Keratinocyte (primary cell): ENCODE measurements around the gene PRR13. TPM values are rescaled to one million over a fixed set of nuclear protein-coding genes. Genes with fewer than 3 reads are reported as not detected.

Source experiments
- DNase-seq: peaks from one replicate; pipeline ENCODE4 v3.0.0-alpha.2; 2011; ENCODE audit warnings: low read depth, missing footprints, low spot score
- FAIRE-seq: peaks from 2 replicates; lab custom pipeline; 2011; peaks lifted over from hg19 to GRCh38; lab: Jason Lieb, UNC
- H2AFZ ChIP-seq: 2 replicates; pipeline ENCODE4 v1.6.0; 2012; ENCODE audit warnings: low read length, control low read depth, inconsistent platforms; ENCODE audit not compliant: control insufficient read depth
- H3K27ac ChIP-seq: 2 replicates; pipeline ENCODE4 v1.5.1; 2011; ENCODE audit warnings: low read length; ENCODE audit not compliant: control insufficient read depth, insufficient read depth
- H3K27me3 ChIP-seq: 3 replicates; pipeline ENCODE4 v1.6.0; 2011; ENCODE audit warnings: low read length; ENCODE audit not compliant: control insufficient read depth, insufficient read depth; ENCODE audit errors: extremely low read depth
- H3K36me3 ChIP-seq, 2 experiments: 2 replicates in 1 of 2; 3 replicates in 1 of 2; pipeline ENCODE4 v1.5.1; 2011; ENCODE audit warnings: low read length in 2 of 2, mild to moderate bottlenecking in 1 of 2; ENCODE audit not compliant: control insufficient read depth in 2 of 2, insufficient read depth in 2 of 2; ENCODE audit errors: extremely low read depth in 1 of 2
- H3K4me1 ChIP-seq: 3 replicates; pipeline ENCODE4 v1.5.1; 2011; ENCODE audit warnings: low read length; ENCODE audit not compliant: control insufficient read depth, insufficient read depth; ENCODE audit errors: extremely low read depth
- H3K4me2 ChIP-seq: 3 replicates; pipeline ENCODE4 v1.6.0; 2011; ENCODE audit warnings: low read depth, low read length; ENCODE audit not compliant: control insufficient read depth, insufficient read depth; ENCODE audit errors: extremely low read depth
- H3K4me3 ChIP-seq, 3 experiments: fragments of 200-600 bp in 1 of 3; sonication (generic) in 1 of 3; 2 replicates in 2 of 3; 3 replicates in 1 of 3; pipeline ENCODE4 v1.5.1; 2011 to 2016; ENCODE audit warnings: low read length in 3 of 3, mild to moderate bottlenecking in 3 of 3, control low read depth in 2 of 3, inconsistent platforms in 1 of 3, low read depth in 1 of 3, mixed read lengths in 1 of 3, mixed run types in 1 of 3, moderate library complexity in 1 of 3; ENCODE audit not compliant: control insufficient read depth in 2 of 3, insufficient read depth in 2 of 3; ENCODE audit errors: extremely low read depth in 1 of 3
- H3K79me2 ChIP-seq: 2 replicates; pipeline ENCODE4 v1.6.0; 2012; ENCODE audit warnings: low read length; ENCODE audit not compliant: control insufficient read depth, insufficient read depth
- H3K9ac ChIP-seq: 3 replicates; pipeline ENCODE4 v1.6.0; 2011; ENCODE audit warnings: low read length; ENCODE audit not compliant: control insufficient read depth, insufficient read depth; ENCODE audit errors: extremely low read depth
- H3K9me1 ChIP-seq: 3 replicates; pipeline ENCODE4 v1.6.0; 2011; ENCODE audit warnings: low read length; ENCODE audit not compliant: control insufficient read depth, insufficient read depth; ENCODE audit errors: extremely low read depth
- H3K9me3 ChIP-seq: 2 replicates; pipeline ENCODE4 v1.5.1; 2012; ENCODE audit warnings: low read depth, low read length; ENCODE audit not compliant: control insufficient read depth
- H4K20me1 ChIP-seq: 3 replicates; pipeline ENCODE4 v1.6.0; 2011; ENCODE audit warnings: low read length; ENCODE audit not compliant: control insufficient read depth, insufficient read depth; ENCODE audit errors: extremely low read depth
- CTCF ChIP-seq, 3 experiments: IDR thresholded peaks in 1 of 3; conservative IDR thresholded peaks in 1 of 3; optimal IDR thresholded peaks in 1 of 3; 2 replicates in 2 of 3; 3 replicates in 1 of 3; pipeline versions ENCODE3 to v1.5.1; 2011; ENCODE audit warnings: low read length in 3 of 3, mild to moderate bottlenecking in 3 of 3, moderate library complexity in 2 of 3, control low read depth in 1 of 3, inconsistent platforms in 1 of 3; ENCODE audit not compliant: insufficient read depth in 2 of 3; ENCODE audit errors: extremely low read depth in 1 of 3
- EZH2 ChIP-seq: IDR thresholded peaks from one replicate; pipeline ENCODE4 v1.6.1; 2012; ENCODE audit warnings: inconsistent platforms, mild to moderate bottlenecking, low read length, moderate library complexity
- dilution Hi-C: fragments of 300-500 bp; cut with MboI; formaldehyde crosslinking; loops from one replicate; pipeline ENCODE4 v1.7.0; 2020; ENCODE audit warnings: low sequenced_read_pairs; ENCODE audit not compliant: extremely low pct_ligation_motif_present
- polyA plus RNA-seq, 5 experiments: library from polyadenylated mRNA; depleted of rRNA in 3 of 5; stranded (reverse) in 3 of 5; stranded (forward) in 1 of 5; unstranded in 1 of 5; fragments of >200 nt; gene quantifications; 1 replicate in 1 of 5; 2 replicates in 3 of 5; 3 replicates in 1 of 5; pipeline versions ENCODE4 v1.2.1 to v1.2.3, GENCODE V29; 2011 to 2012; ENCODE audit warnings: missing spikeins in 2 of 5, low read depth in 1 of 5, low replicate concordance in 1 of 5

The PRR13 gene
- polyA plus RNA-seq, 1 donor (not counting 4 experiments of a cell fraction or from before 2014, with no cell fraction given): 104 TPM

GRCh38 chr12:53492188-53492587 lies 50.7 kb downstream of the PRR13 start:
- no peak overlapping the region for H2AFZ ChIP-seq
- peaks cover 14% of the 10 kb centered on the region for H3K4me1 ChIP-seq
- no peak for DNase-seq
- peak overlapping the region; percentile 58 for H3K9ac ChIP-seq
- TF ChIP-seq EZH2: no peak
- TF ChIP-seq CTCF (optimal IDR thresholded peaks at IDR 0.05 in 1 of 3, IDR thresholded peaks at IDR 0.05 in 1 of 3, conservative IDR thresholded peaks at IDR 0.05 in 1 of 3; ENCODE audit: extremely low read depth in 1 of 3, insufficient read depth in 2 of 3, low read length in 3 of 3): no peak
- no peaks in the 10 kb centered on the region for H3K79me2 ChIP-seq
- peak overlapping the region in 2 of 3 experiments; percentile 30 to 48 for H3K4me3 ChIP-seq
- H3K9me1 ChIP-seq: no peaks in the 10 kb centered on the region
- H3K27me3 ChIP-seq: no peaks in the 10 kb centered on the region
- H3K27ac ChIP-seq: no peak overlapping the region
- H3K36me3 ChIP-seq: no peaks in the 10 kb centered on the region
- dilution Hi-C loops: no loop called here
- FAIRE-seq: no peak
- H3K4me2 ChIP-seq: peak overlapping the region; percentile 80
- H4K20me1 ChIP-seq: no peaks in the 10 kb centered on the region
- H3K9me3 ChIP-seq: no peaks in the 10 kb centered on the region

- H3K79me2 ChIP-seq: no peaks in the 10 kb centered on the region
- H3K9me1 ChIP-seq: no peaks in the 10 kb centered on the region
- H3K4me1 ChIP-seq: peaks cover 14% of the 10 kb centered on the region
- H2AFZ ChIP-seq: peak overlapping the region; percentile 85
- no peak for TF ChIP-seq EZH2
- TF ChIP-seq CTCF (optimal IDR thresholded peaks at IDR 0.05 in 1 of 3, IDR thresholded peaks at IDR 0.05 in 1 of 3, conservative IDR thresholded peaks at IDR 0.05 in 1 of 3; ENCODE audit: extremely low read depth in 1 of 3, insufficient read depth in 2 of 3, low read length in 3 of 3): no peak
- H3K9ac ChIP-seq: peak overlapping the region; percentile 58
- peak overlapping the region; percentile 95 for H3K4me2 ChIP-seq
- H3K27me3 ChIP-seq: no peaks in the 10 kb centered on the region
- FAIRE-seq (no peak), DNase-seq (peak; percentile 58)
- no peaks in the 10 kb centered on the region for H3K36me3 ChIP-seq
- dilution Hi-C loops: no loop called here
- no peaks in the 10 kb centered on the region for H3K9me3 ChIP-seq
- no peaks in the 10 kb centered on the region for H4K20me1 ChIP-seq
- H3K27ac ChIP-seq: peak overlapping the region; percentile 41
- H3K4me3 ChIP-seq: peak overlapping the region; percentile 30 to 48 (median 46)
These were observed 51.5 kb downstream of the PRR13 start for GRCh38 chr12:53492830-53493609.
